Uterine smooth muscle cell (primary cell): Measurements from ENCODE around the gene SGF29. TPM values are rescaled to one million over a fixed set of nuclear protein-coding genes. Genes with fewer than 3 reads are reported as not detected.

ENCODE experiments used
- total RNA-seq: library from RNA; depleted of rRNA; stranded (reverse); fragments of >200 nt; gene quantifications from 2 replicates; pipeline ENCODE4 v1.2.3, GENCODE V29; 2014

SGF29 gene
- 9.4 and 10.0 TPM in 2 replicates for total RNA-seq

DNA sequence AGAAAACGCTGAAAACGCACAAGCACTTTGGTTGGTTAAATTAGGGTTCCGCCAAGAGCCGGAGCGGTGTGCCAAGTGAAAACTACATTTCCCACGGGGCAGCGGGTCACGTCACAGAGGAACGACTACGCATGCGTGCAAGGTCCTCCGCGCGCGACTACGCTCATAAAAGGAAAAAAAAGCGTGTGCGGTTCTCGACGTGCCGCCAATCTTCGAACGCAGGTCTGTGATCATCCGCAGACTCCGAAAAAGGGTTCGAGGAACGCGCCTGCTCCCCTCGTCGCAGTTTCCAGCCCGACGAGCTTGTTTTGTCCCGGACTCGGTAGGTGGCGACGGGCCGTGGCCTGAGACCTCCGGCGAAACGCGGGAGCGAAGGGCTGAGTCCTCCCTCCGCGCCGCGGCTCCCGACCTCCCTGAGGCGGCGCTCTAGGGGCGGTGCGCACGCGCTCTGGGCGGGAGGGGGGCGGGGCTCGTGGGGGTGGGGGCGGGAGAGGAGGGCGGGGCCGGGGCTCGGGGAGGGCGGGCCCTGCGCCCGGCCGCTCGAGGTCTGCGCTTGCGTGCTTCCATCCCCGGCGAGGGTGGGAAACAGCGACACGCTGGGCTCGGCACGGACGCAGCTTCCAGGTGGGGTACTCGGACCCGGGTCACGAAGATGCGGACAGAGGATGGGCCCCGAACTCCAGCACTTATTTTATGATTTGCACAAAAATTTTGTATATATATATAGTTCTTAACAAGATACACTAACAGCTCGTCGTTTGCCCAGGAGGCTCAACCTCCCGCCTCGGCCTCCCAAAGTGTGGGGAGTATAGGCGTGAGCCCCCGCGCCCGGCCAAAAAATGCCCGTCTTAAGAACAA, at the start of gene SGF29:
Gene SGF29, plus strand, starts transcription at position 145 of the 858 bp plus-strand sequence. CDS start 27,150 bp downstream, outside the sequence.

DNA sequence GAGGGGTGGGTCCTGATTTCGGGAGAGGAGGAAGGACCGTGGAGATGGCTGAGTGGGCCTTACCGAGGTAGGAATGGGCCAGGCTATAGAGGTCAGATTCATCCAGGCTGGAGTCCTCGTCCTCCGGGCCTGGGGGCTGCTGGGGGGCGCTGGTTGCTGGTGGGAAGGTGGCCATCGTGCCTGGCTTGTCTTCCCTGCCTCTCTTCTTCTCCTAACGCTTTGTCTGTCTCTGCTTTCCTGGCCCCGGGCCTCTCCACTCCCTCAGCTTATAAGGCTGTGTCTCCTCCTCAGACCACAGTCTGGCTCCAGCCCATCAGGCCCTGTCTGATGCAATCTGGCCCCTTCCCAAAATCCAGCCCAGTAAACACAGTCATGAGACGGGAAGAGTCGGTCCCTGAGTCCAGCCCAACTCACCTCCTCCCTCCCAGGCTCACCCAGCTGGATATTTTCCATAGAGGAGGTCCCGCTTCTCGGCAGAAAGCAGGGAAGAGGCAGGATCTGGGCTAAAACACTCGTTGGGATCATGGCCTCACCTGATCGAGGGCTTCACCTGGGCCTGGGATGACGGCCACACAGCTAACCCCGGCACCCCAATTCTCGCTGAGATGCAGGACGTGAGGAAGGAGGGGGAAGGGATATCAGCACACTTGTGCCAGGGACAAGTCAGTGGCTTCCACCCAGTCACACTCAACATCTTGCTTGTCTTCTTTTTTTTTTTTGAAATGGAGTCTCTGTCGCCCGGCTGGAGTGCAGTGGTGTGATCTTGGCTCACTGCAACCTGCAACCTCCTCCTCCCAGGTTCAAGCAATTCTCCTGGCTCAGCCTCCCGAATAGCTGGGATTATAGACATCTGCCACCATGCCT, 14.8 kb upstream of the SGF29 start, which contains the start of gene NUPR1:
Gene NUPR1, minus strand, starts transcription at position 242 of the 864 bp plus-strand sequence. Its CDS starts 67 bp downstream, at position 175.

GRCh38 chr16:28596840-28597691, 43.3 kb downstream of the SGF29 start, which contains the start of gene SULT1A2:
TSS of gene SULT1A2 (minus strand) at chr16:28597050. CDS start at chr16:28595930, 1,120 bp downstream.

DNA sequence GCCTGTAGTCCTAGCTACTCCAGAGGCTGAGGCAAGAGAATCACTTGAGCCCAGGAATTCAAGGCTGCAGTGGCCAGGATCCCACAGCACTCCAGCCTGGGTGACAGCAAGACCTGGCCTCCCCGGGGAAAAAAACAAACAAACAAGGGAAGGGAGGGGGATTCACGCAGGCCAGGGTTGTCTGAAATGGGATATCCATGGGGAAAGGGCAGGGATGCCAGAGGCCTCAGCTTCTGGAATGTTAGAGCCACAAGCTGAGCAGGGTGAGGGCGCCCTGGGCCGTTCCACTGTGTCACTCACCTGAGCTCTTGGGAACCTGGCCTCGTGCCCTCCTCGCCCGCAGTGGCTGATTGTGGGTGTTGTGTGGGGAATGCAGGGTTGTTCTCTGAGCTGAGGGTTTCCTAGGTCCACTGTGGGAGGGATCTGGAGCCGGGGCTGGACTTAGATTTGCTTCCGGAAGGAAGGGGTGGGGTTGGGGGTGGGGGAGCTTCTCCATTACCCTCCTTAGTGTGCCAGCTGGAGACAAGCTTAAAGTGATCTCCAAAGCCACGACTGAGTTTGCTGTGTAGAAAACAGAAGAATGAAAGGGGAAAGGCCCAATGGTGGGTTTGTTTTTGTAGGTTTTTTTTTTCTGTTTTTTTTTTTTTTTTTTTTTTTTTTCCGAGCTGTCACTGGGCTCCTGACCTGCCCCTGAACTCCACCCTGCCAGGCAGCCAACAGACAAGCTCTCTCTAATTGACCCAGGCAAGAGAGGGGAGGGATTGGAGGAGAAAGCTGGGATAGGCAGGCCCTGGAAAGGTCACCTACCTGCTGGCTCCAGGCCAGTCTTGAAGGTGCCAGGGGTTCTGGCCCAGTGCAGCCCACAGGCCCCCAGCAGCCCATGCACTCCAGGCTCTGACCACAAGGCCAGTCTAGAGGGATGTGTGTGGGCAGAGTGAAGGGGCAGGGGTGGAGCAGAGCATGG, 56.2 kb downstream of the SGF29 start, which contains the start of gene SULT1A1:
Gene SULT1A1, minus strand, starts transcription at position 414 of the 964 bp plus-strand sequence. CDS start 1,189 bp downstream, outside the sequence.

GRCh38 chr16:28637765-28638164, 84.0 kb downstream of the SGF29 start, which contains the start of gene NPIPB8:
TSS of gene NPIPB8 (plus strand) at chr16:28638065. CDS start at chr16:28638361, 296 bp downstream.

Other genes starting within 250 kb of the SGF29 start
- gene NPIPB6, start 190.4 kb upstream of the SGF29 start, total RNA-seq: 0.33 and 0.75 TPM in 2 replicates
- 127 and 171 TPM in 2 replicates for gene EIF3CL, start 150.1 kb upstream of the SGF29 start, total RNA-seq
- gene NPIPB7, start 81.6 kb upstream of the SGF29 start, total RNA-seq: not detected in 2 replicates
- 13.3 and 15.1 TPM in 2 replicates for gene CLN3, start 61.8 kb upstream of the SGF29 start, total RNA-seq
- not detected in 2 replicates for gene APOBR, start 59.3 kb upstream of the SGF29 start, total RNA-seq
- not detected in 2 replicates for gene IL27, start 47.1 kb upstream of the SGF29 start, total RNA-seq
- gene NUPR1, start 14.9 kb upstream of the SGF29 start, total RNA-seq: 12.1 and 30.9 TPM in 2 replicates
- under 0.01 TPM in 1 of 2 replicates, not detected in the other for gene SULT1A2, start 43.1 kb downstream of the SGF29 start, total RNA-seq
- 0.77 and 0.87 TPM in 2 replicates for gene SULT1A1, start 56.1 kb downstream of the SGF29 start, total RNA-seq
- gene NPIPB8, start 84.1 kb downstream of the SGF29 start, total RNA-seq: under 0.01 and 0.12 TPM in 2 replicates
- 108 and 129 TPM in 2 replicates for gene EIF3C, start 157.5 kb downstream of the SGF29 start, total RNA-seq
- gene NPIPB9, start 197.9 kb downstream of the SGF29 start, total RNA-seq: 4.1 and 4.3 TPM in 2 replicates